HepG2 (cell line): Measurements from ENCODE around the gene STK10. TPM values are rescaled to one million over a fixed set of nuclear protein-coding genes. Genes with fewer than 3 reads are reported as not detected.

Source experiments
- ATAC-seq: fragments of 200-7000 bp; cut with Tn5 transposase; 3 replicates; pipeline ENCODE4 v1.9.1; 2020; ENCODE audit warnings: mild to moderate bottlenecking, moderate library complexity
- BruUV-seq: library from RNA; stranded (reverse); fragments of 400-500 nt; replicated peaks from 2 replicates; lab custom pipeline; 2021; lab: Mats Ljungman, UMichigan
- CTCF ChIA-PET: fragments of 300-600 bp; formaldehyde crosslinking; extraction: SDS; loops from one replicate; lab custom pipeline; 2021; ENCODE audit warnings: low total read pairs, inconsistent platforms, low intra/inter-chr PET ratio; lab: Yijun Ruan, JAX
- POLR2A ChIA-PET: fragments of 350-600 bp; sonication (Branson Sonifier 250); formaldehyde crosslinking; loops from one replicate; lab custom pipeline; 2020; ENCODE audit warnings: antibody characterized with exemption, inconsistent platforms; lab: Yijun Ruan, JAX
- DNase-seq: peaks from one replicate; pipeline ENCODE4 v3.0.0-alpha.2; 2015; ENCODE audit warnings: low spot score
- FAIRE-seq: peaks from 3 replicates; lab custom pipeline; 2011; peaks lifted over from hg19 to GRCh38; lab: Jason Lieb, UNC
- H2AFZ ChIP-seq: one replicate; pipeline ENCODE4 v1.6.1; 2011; ENCODE audit warnings: low read length, inconsistent platforms
- H3K27ac ChIP-seq: fragments of 300-600 bp; 3 replicates; pipeline ENCODE4 v1.8.0; 2011; ENCODE audit warnings: mixed run types, mild to moderate bottlenecking, mixed read lengths, low read length, inconsistent platforms; ENCODE audit not compliant: insufficient read depth; ENCODE audit errors: extremely low read length
- H3K27me3 ChIP-seq, 2 experiments: fragments of 200-600 bp in 1 of 2; 2 replicates in 1 of 2; 3 replicates in 1 of 2; pipeline versions ENCODE4 v1.6.0 to v1.8.0; 2011; ENCODE audit warnings: low read length in 2 of 2, mild to moderate bottlenecking in 2 of 2, moderate library complexity in 2 of 2, inconsistent platforms in 1 of 2; ENCODE audit not compliant: insufficient read depth in 2 of 2, control insufficient read depth in 1 of 2
- H3K36me3 ChIP-seq, 2 experiments: fragments of 200-600 bp in 1 of 2; replicated peaks in 1 of 2; 2 replicates in 1 of 2; 3 replicates in 1 of 2; pipeline versions ENCODE4 v1.5.1 to v1.8.0; 2011; ENCODE audit warnings: low read length in 2 of 2, inconsistent platforms in 1 of 2; ENCODE audit not compliant: insufficient read depth in 2 of 2, control insufficient read depth in 1 of 2
- H3K4me1 ChIP-seq: 2 replicates; pipeline ENCODE4 v1.5.1; 2012; ENCODE audit warnings: low read length, inconsistent platforms; ENCODE audit not compliant: insufficient read depth
- H3K4me2 ChIP-seq: 2 replicates; pipeline ENCODE4 v1.6.0; 2011; ENCODE audit warnings: low read depth, low read length, inconsistent platforms
- H3K4me3 ChIP-seq, 3 experiments: fragments of 200-600 bp in 1 of 3; sonication (generic), shearing (Covaris generic) in 1 of 3; replicated peaks in 1 of 3; 2 replicates each; pipeline ENCODE4 v1.5.1; 2011 to 2016; ENCODE audit warnings: low read length in 3 of 3, inconsistent platforms in 2 of 3, low read depth in 2 of 3, mild to moderate bottlenecking in 2 of 3, control low read depth in 1 of 3, mixed read lengths in 1 of 3; ENCODE audit not compliant: insufficient read depth in 1 of 3
- H3K79me2 ChIP-seq: one replicate; pipeline ENCODE4 v1.6.1; 2011; ENCODE audit warnings: low read length, inconsistent platforms; ENCODE audit not compliant: insufficient read depth
- H3K9ac ChIP-seq: 2 replicates; pipeline ENCODE4 v1.6.0; 2011; ENCODE audit warnings: mild to moderate bottlenecking, low read depth, low read length, inconsistent platforms; ENCODE audit not compliant: insufficient read depth
- H3K9me3 ChIP-seq: 2 replicates; pipeline ENCODE4 v1.5.1; 2012; ENCODE audit warnings: mild to moderate bottlenecking, low read length
- H4K20me1 ChIP-seq: 2 replicates; pipeline ENCODE4 v1.6.0; 2011; ENCODE audit warnings: inconsistent platforms, mild to moderate bottlenecking, low read length, moderate library complexity; ENCODE audit not compliant: insufficient read depth
- ADNP ChIP-seq: sonication (generic); formaldehyde crosslinking; IDR thresholded peaks from 2 replicates; pipeline ENCODE4 v1.4.0; 2020; ENCODE audit warnings: missing genetic modification reagents
- CHD2 ChIP-seq: IDR thresholded peaks from 2 replicates; pipeline ENCODE4 v1.6.1; 2011; ENCODE audit warnings: low read depth, low read length, improper control_type of control experiment
- HNF4A ChIP-seq: sonication (generic); formaldehyde crosslinking; IDR thresholded peaks from 2 replicates; pipeline ENCODE4 v1.4.0; 2020; ENCODE audit warnings: missing genetic modification reagents
- JUND ChIP-seq: sonication (generic); formaldehyde crosslinking; IDR thresholded peaks from 2 replicates; pipeline ENCODE4 v1.8.0; 2022; ENCODE audit warnings: mild to moderate bottlenecking, missing genetic modification reagents
- MIER3 ChIP-seq: IDR thresholded peaks from 2 replicates; pipeline ENCODE4 v1.6.1; 2016; ENCODE audit warnings: missing compliant biosample characterization, borderline replicate concordance
- NFE2L2 ChIP-seq: fragments of 150-350 bp; IDR thresholded peaks from 2 replicates; pipeline ENCODE4 v1.6.1; 2014; ENCODE audit warnings: low read length
- ONECUT2 ChIP-seq: sonication (generic); formaldehyde crosslinking; IDR thresholded peaks from 2 replicates; pipeline ENCODE4 v1.4.0; 2020; ENCODE audit warnings: missing genetic modification reagents
- PAX8 ChIP-seq: sonication (generic); formaldehyde crosslinking; IDR thresholded peaks from 2 replicates; pipeline ENCODE4 v1.8.0; 2022; ENCODE audit warnings: mild to moderate bottlenecking, missing genetic modification reagents, borderline replicate concordance
- ZBTB1 ChIP-seq: sonication (generic); formaldehyde crosslinking; IDR thresholded peaks from 2 replicates; pipeline ENCODE4 v1.4.0; 2020; ENCODE audit warnings: missing genetic modification reagents, borderline replicate concordance
- ZFP90 ChIP-seq: sonication (generic); formaldehyde crosslinking; IDR thresholded peaks from 2 replicates; pipeline ENCODE4 v1.8.0; 2022; ENCODE audit warnings: missing genetic modification reagents, mild to moderate bottlenecking, inconsistent platforms, borderline replicate concordance
- ZNF121 ChIP-seq: sonication (generic); formaldehyde crosslinking; IDR thresholded peaks from 2 replicates; pipeline ENCODE4 v1.5.0; 2020; ENCODE audit warnings: mild to moderate bottlenecking, missing genetic modification reagents
- ZNF879 ChIP-seq: sonication (generic); formaldehyde crosslinking; IDR thresholded peaks from 2 replicates; pipeline ENCODE4 v1.8.1; 2023; ENCODE audit warnings: missing genetic modification reagents
- WGBS: methylation state at CpG from one replicate; pipeline ENCODE4 v1.1.6; 2017; ENCODE audit warnings: low lambda C conversion rate; 5-methylcytosine and 5-hydroxymethylcytosine counted together
- in situ Hi-C: cut with HindIII; loops from 2 replicates; pipeline ENCODE4 v1.10.0; 2017; ENCODE audit warnings: low pct_unique_long_range_greater_than_20kb; ENCODE audit not compliant: extremely low pct_ligation_motif_present
- intact Hi-C: fragments of 100-400 bp; cut with micrococcal nuclease; formaldehyde crosslinking; loops from one replicate; pipeline ENCODE4 v1.10.0; 2022; ENCODE audit not compliant: unreplicated experiment
- polyA plus RNA-seq, 8 experiments: library from polyadenylated mRNA; depleted of rRNA in 3 of 8; stranded (reverse) in 7 of 8; unstranded in 1 of 8; fragments of >200 nt; fragmentation: Illumina TruSeq in 4 of 8; extraction: Trizol in 4 of 8; gene quantifications; 2 replicates each; pipeline versions ENCODE4 v1.2.1 to v1.2.3, GENCODE V29; 2011 to 2016; ENCODE audit warnings: low read depth in 4 of 8, missing spikeins in 1 of 8, mixed read lengths in 1 of 8; ENCODE audit not compliant: insufficient read depth in 1 of 8
- total RNA-seq, 5 experiments: library from RNA; depleted of rRNA; stranded (reverse); fragments of >200 nt; fragmentation: Illumina TruSeq; extraction: Trizol; gene quantifications; 2 replicates each; pipeline ENCODE4 v1.2.3, GENCODE V29; 2016; ENCODE audit warnings: low read depth in 1 of 5
- TF ChIP-seq, protein P1 (sequence below): sonication (generic); formaldehyde crosslinking; IDR thresholded peaks from 2 replicates; pipeline ENCODE4 v1.5.0; 2020; ENCODE audit warnings: mild to moderate bottlenecking, missing genetic modification reagents
- TF ChIP-seq, protein P2 (sequence below): sonication (generic); formaldehyde crosslinking; IDR thresholded peaks from 2 replicates; pipeline ENCODE4 v1.5.0; 2020; ENCODE audit warnings: missing genetic modification reagents
- TF ChIP-seq, protein P3 (sequence below): sonication (generic); formaldehyde crosslinking; IDR thresholded peaks from 2 replicates; pipeline ENCODE4 v1.5.0; 2020; ENCODE audit warnings: missing genetic modification reagents

Gene STK10
- total and polyA plus RNA-seq, 2 of the 13 experiments (the other 11 are each of a cell fraction or from before 2014, with no cell fraction given): 7.0 to 7.2 TPM

DNA sequence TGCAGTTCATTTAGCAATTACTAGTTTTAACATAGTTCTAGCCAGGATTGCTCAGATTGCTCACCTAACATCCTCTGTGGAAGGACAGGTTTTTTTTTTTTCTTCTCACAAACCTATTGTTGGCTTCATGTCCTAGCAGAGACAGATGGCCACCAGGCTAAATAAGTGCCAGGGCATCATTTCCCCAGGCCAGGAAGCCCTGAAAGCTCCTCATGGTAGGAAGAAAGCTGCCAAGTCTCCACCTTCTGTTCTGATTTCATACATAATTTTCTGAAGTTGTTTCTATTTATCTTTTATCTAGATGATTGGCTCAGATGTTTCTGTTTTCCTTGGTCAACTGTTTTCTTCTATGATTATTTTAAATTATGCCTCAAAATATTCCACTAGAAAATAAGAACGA is 37.0 kb upstream of the STK10 start:
- 97% methylated on average over 1 of the region's 1 CpG for WGBS
- Histone ChIP-seq H4K20me1 (no peaks in the 10 kb centered on the region), H3K27me3 (no peaks in the 10 kb centered on the region), H3K27ac (no peak overlapping the region), H3K9me3 (no peaks in the 10 kb centered on the region), H3K4me2 (no peak overlapping the region)
- POLR2A ChIA-PET: no interaction called here
- intact Hi-C loops: no loop called here
- in situ Hi-C loops: no loop called here
- ATAC-seq: no peak
- BruUV-seq: no TSS peak
- TF ChIP-seq ZNF879 (CRISPR knock-in tag): no peak
- TF ChIP-seq, all 625 proteins: peak for 0
- Histone ChIP-seq H3K36me3 (peaks cover 5 to 33% of the 10 kb centered on the region in 2 experiments), H3K79me2 (peaks cover 2% of the 10 kb centered on the region), H3K4me3 (no peak overlapping the region), H2AFZ (no peak overlapping the region), H3K4me1 (no peaks in the 10 kb centered on the region), H3K9ac (no peak overlapping the region)
- FAIRE-seq: no peak
- DNase-seq: no peak
- CTCF ChIA-PET: no interaction called here

DNA sequence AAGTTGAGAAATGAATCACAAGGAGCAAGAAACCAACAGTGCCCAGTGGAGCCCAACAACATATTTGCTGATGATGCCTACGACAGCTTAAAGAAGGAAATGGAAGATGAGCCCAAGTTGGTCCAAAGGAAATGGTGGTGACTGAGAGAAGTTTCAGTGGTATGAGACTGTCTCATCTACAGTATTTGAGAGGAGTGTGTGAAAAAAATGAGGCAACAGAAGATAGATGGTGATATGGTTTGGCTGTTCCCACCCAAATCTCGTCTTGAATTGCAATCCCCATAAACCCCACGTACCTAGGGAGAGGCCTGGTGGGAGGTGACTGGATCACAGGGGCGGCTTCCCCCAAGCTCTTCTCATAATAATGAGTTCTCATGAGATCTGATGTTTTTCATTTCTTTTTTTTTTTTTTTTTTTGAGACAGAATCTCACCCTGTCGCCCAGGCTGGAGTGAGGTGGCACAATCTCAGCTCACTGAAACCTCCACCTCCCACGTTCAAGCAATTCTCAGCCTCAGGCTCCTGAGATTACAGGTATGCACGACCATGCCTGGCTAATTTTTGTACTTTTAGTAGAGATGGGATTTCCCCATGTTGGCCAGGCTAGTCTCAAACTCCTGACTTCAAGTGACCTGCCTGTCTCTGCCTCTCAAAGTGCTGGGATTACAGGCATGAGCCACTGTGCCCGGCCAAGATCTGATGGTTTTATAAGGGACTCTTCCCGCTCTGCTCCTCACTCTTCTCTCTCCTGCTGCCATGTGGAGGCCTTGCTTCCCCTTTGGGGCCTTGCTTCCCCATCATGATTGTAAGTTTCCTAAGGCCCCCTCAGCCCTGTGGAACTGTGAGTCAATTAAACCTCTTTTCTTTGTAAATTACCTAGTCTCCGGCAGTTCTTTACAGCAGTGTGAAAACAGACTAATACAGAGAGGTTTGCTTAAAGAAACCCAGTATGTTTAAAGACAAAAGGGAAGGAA is 36.2 kb upstream of the STK10 start:
- H3K36me3 ChIP-seq: peaks cover 6 to 42% of the 10 kb centered on the region in 2 experiments
- intact Hi-C loops: no loop called here
- no peak overlapping the region for H3K4me3 ChIP-seq
- no peaks in the 10 kb centered on the region for H4K20me1 ChIP-seq
- H3K27me3 ChIP-seq: no peaks in the 10 kb centered on the region
- peaks cover 2% of the 10 kb centered on the region for H3K79me2 ChIP-seq
- DNase-seq (no peak), FAIRE-seq (no peak), ATAC-seq (no peak)
- no peak overlapping the region for H3K27ac ChIP-seq
- no peak overlapping the region for H2AFZ ChIP-seq
- H3K4me1 ChIP-seq: no peaks in the 10 kb centered on the region
- in situ Hi-C loops: no loop called here
- ChIA-PET POLR2A (no interaction called here), CTCF (no interaction called here)
- peaks cover 2% of the 10 kb centered on the region; the same call in 1 of the 2 replicates for H3K9me3 ChIP-seq
- WGBS: 98% methylated on average over 10 of the region's 10 CpGs
- no peak overlapping the region for H3K9ac ChIP-seq
- BruUV-seq: no TSS peak
- no peak overlapping the region for H3K4me2 ChIP-seq
- TF ChIP-seq ZFP90 (CRISPR knock-in tag) (no peak), MIER3 (no peak), ADNP (CRISPR knock-in tag) (no peak), JUND (CRISPR knock-in tag) (no peak), CHD2 (no peak), ZBTB1 (CRISPR knock-in tag) (no peak), NFE2L2 (no peak), ONECUT2 (CRISPR knock-in tag) (no peak), HNF4A (no peak), PAX8 (no peak), ZNF121 (no peak)
- TF ChIP-seq, protein P1, sequence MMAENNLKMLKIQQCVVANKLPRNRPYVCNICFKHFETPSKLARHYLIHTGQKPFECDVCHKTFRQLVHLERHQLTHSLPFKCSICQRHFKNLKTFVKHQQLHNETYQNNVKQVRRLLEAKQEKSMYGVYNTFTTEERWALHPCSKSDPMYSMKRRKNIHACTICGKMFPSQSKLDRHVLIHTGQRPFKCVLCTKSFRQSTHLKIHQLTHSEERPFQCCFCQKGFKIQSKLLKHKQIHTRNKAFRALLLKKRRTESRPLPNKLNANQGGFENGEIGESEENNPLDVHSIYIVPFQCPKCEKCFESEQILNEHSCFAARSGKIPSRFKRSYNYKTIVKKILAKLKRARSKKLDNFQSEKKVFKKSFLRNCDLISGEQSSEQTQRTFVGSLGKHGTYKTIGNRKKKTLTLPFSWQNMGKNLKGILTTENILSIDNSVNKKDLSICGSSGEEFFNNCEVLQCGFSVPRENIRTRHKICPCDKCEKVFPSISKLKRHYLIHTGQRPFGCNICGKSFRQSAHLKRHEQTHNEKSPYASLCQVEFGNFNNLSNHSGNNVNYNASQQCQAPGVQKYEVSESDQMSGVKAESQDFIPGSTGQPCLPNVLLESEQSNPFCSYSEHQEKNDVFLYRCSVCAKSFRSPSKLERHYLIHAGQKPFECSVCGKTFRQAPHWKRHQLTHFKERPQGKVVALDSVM (CRISPR knock-in tag): no peak
- TF ChIP-seq, protein P2, sequence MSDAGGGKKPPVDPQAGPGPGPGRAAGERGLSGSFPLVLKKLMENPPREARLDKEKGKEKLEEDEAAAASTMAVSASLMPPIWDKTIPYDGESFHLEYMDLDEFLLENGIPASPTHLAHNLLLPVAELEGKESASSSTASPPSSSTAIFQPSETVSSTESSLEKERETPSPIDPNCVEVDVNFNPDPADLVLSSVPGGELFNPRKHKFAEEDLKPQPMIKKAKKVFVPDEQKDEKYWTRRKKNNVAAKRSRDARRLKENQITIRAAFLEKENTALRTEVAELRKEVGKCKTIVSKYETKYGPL (CRISPR knock-in tag): no peak
- TF ChIP-seq, protein P3, sequence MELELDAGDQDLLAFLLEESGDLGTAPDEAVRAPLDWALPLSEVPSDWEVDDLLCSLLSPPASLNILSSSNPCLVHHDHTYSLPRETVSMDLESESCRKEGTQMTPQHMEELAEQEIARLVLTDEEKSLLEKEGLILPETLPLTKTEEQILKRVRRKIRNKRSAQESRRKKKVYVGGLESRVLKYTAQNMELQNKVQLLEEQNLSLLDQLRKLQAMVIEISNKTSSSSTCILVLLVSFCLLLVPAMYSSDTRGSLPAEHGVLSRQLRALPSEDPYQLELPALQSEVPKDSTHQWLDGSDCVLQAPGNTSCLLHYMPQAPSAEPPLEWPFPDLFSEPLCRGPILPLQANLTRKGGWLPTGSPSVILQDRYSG (CRISPR knock-in tag): no peak
